Neural progenitor cell (in vitro differentiated cells): ENCODE results near the gene CLIP2.

Experiments used
- EZH2 ChIP-seq: fragments of 200-600 bp; sonication (generic); IDR thresholded peaks from 2 replicates; pipeline ENCODE4 v1.6.1; 2017; ENCODE audit warnings: antibody characterized with exemption, mild to moderate bottlenecking, moderate library complexity
- EZH2phosphoT487 ChIP-seq: fragments of 200-600 bp; sonication (generic); IDR thresholded peaks from 2 replicates; pipeline ENCODE4 v1.6.1; 2017; ENCODE audit warnings: antibody characterized with exemption
- TF ChIP-seq, protein P1 (sequence below): fragments of 200-600 bp; sonication (generic); IDR thresholded peaks from 2 replicates; pipeline ENCODE4 v1.5.1; 2017; ENCODE audit warnings: antibody characterized with exemption, mild to moderate bottlenecking

DNA sequence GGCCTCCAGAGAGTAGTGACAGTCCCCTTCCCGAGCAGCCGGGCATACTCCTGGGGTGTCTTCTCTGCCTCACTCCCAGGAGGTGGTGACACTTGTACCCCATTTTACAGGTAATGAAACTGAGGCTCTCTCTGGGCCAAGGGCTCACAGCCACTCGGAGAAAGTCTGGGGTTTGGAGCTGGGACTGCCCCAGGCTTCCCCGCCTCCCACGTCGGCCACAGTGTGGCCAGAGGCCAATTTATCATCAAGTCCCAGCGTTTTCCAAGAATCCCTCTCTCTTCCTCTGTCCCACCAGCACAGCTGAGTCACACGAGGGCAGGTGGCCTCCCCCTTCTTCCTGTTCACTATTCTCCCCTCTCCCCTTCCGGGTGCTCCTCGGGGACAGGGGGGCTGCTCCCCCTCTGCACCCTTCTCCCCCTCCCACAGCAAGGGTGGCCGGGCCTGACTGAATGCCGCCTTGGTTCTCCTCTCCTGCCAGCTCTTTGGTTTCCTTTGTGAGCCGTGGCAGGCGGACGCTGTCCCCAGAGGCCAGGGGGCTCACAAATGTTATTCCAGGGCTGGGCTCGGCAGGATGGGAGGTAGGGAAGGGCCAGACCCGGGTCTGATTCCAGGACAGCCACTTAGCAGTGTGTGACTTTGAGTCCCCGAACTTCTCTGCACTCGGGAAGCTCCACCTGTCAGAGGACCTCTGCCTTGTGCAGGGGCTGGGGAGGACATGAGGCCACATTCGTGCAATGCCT is 17.7 kb downstream of the CLIP2 start:
- TF ChIP-seq, protein P1, sequence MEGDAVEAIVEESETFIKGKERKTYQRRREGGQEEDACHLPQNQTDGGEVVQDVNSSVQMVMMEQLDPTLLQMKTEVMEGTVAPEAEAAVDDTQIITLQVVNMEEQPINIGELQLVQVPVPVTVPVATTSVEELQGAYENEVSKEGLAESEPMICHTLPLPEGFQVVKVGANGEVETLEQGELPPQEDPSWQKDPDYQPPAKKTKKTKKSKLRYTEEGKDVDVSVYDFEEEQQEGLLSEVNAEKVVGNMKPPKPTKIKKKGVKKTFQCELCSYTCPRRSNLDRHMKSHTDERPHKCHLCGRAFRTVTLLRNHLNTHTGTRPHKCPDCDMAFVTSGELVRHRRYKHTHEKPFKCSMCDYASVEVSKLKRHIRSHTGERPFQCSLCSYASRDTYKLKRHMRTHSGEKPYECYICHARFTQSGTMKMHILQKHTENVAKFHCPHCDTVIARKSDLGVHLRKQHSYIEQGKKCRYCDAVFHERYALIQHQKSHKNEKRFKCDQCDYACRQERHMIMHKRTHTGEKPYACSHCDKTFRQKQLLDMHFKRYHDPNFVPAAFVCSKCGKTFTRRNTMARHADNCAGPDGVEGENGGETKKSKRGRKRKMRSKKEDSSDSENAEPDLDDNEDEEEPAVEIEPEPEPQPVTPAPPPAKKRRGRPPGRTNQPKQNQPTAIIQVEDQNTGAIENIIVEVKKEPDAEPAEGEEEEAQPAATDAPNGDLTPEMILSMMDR: no peak
- no peak for TF ChIP-seq EZH2phosphoT487
- no peak for TF ChIP-seq EZH2
